Pancreas (tissue), 10 donors: ENCODE data around the gene OTULIN. TPM values are rescaled to one million over a fixed set of nuclear protein-coding genes. Genes with fewer than 3 reads are reported as not detected.

Experiments used
- ATAC-seq, 4 donors: fragments of 200-7000 bp; cut with Tn5 transposase; one replicate each; pipeline versions ENCODE4 v1.8.0 to v1.9.1; 2020; ENCODE audit warnings: mild to moderate bottlenecking in 4 of 4, moderate library complexity in 4 of 4
- DNase-seq, 6 donors: peaks; one replicate each; pipeline ENCODE4 v3.0.0-alpha.2; 2020
- FAIRE-seq: peaks from 2 replicates; lab custom pipeline; 2012; peaks lifted over from hg19 to GRCh38; lab: Jason Lieb, UNC
- H3K27ac ChIP-seq, 4 donors: fragments of 200-600 bp; sonication (generic); 1 replicate in 3 of 4; 2 replicates in 1 of 4; pipeline versions ENCODE4 v1.5.0 to v1.8.0; 2020
- H3K27me3 ChIP-seq, 4 donors: fragments of 200-600 bp; one replicate each; pipeline ENCODE4 v1.8.0; 2021
- H3K36me3 ChIP-seq, 3 donors: fragments of 200-600 bp; sonication (generic) in 1 of 3; one replicate each; pipeline versions ENCODE4 v1.5.0 to v1.8.0; 2020 to 2021
- H3K4me1 ChIP-seq, 3 donors: fragments of 200-600 bp; one replicate each; pipeline ENCODE4 v1.8.0; 2021
- H3K4me3 ChIP-seq, 4 donors: fragments of 200-600 bp; sonication (generic) in 2 of 4; one replicate each; pipeline versions ENCODE4 v1.5.0 to v1.8.0; 2020 to 2021
- H3K9me3 ChIP-seq, 4 donors: fragments of 200-600 bp; one replicate each; pipeline ENCODE4 v1.8.0; 2021
- WGBS, 2 donors: extraction: QIAGEN DNeasy Blood & Tissue Kit; methylation state at CpG; one replicate each; pipeline ENCODE4 v1.1.7; 2013; 5-methylcytosine and 5-hydroxymethylcytosine counted together
- intact Hi-C, 3 donors: fragments of 100-400 bp; cut with DNase I; formaldehyde crosslinking; loops; one replicate each; pipeline versions ENCODE4 v1.11.1 to v1.14.2; 2022
- polyA plus RNA-seq, 2 donors: library from polyadenylated mRNA; stranded (reverse); fragments of 200-250 nt; gene quantifications; one replicate each; pipeline ENCODE4 v1.2.3, GENCODE V29; 2013
- total RNA-seq, 6 donors: library from RNA; stranded (reverse); fragmentation: NEBNext Ultra II Directional in 4 of 6; extraction: Animal tissue kit (Norgen Biotek cat#: 25700) in 4 of 6; gene quantifications; one replicate each; pipeline versions ENCODE4 v1.2.1 to v1.2.4, GENCODE V29; 2021 to 2023
- TF ChIP-seq, protein P1 (sequence below), 4 donors: fragments of 200-600 bp; sonication (generic) in 3 of 4; IDR thresholded peaks; one replicate each; pipeline versions ENCODE4 v1.5.0 to v1.8.0; 2021; ENCODE audit warnings: antibody characterized with exemption in 4 of 4
- donor health status: healthy with polysubstance abuse.
- donor health status: DM: no; HTN: no; CAD: no; lungs with moderate emphysema.
- donor health status: DM: no; HTN: no; CAD: no.
- donor health status: control.
- donor health status: control.
- donor health status: Bipolar disorder and iron deficiency.
- donor health status: DM: yes; HTN: yes; CAD: no.
- donor health status: DM: no; HTN: no; CAD: no.
- donor health status: DM: no; HTN: no; CAD: no.
- donor health status: DM: yes; HTN: yes; CAD: no.

The OTULIN gene
- total and polyA plus RNA-seq, 8 donors: 4.7 to 21.6 (median 11.5) TPM

GRCh38 chr5:14730881-14731280, 66.4 kb downstream of the OTULIN start:
- peak in 1 of 6 donors; percentile 67 for DNase-seq
- H3K36me3 ChIP-seq: no peaks in the 10 kb centered on the region

GRCh38 chr5:14732991-14733390, 68.5 kb downstream of the OTULIN start:
- intact Hi-C loops: loop anchor here in 1 of 3 donors (10.0 kb wide), 1 partner anchor 282 kb away; no protein-coding TSS in a partner anchor
- no peak overlapping the region for H3K4me3 ChIP-seq
- no peaks in the 10 kb centered on the region for H3K27me3 ChIP-seq
- no peak overlapping the region for H3K27ac ChIP-seq
- TF ChIP-seq, protein P1, sequence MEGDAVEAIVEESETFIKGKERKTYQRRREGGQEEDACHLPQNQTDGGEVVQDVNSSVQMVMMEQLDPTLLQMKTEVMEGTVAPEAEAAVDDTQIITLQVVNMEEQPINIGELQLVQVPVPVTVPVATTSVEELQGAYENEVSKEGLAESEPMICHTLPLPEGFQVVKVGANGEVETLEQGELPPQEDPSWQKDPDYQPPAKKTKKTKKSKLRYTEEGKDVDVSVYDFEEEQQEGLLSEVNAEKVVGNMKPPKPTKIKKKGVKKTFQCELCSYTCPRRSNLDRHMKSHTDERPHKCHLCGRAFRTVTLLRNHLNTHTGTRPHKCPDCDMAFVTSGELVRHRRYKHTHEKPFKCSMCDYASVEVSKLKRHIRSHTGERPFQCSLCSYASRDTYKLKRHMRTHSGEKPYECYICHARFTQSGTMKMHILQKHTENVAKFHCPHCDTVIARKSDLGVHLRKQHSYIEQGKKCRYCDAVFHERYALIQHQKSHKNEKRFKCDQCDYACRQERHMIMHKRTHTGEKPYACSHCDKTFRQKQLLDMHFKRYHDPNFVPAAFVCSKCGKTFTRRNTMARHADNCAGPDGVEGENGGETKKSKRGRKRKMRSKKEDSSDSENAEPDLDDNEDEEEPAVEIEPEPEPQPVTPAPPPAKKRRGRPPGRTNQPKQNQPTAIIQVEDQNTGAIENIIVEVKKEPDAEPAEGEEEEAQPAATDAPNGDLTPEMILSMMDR (IDR thresholded peaks at IDR 0.05): no peak
- no peaks in the 10 kb centered on the region for H3K4me1 ChIP-seq
- H3K9me3 ChIP-seq: no peaks in the 10 kb centered on the region
- no peaks in the 10 kb centered on the region for H3K36me3 ChIP-seq
- ATAC-seq (no peak), FAIRE-seq (no peak), DNase-seq (no peak)
- 91 to 93% methylated on average over 6 of the region's 6 CpGs for WGBS, 2 donors

More at GRCh38 chr5:14730881-14731280, 66.4 kb downstream of the OTULIN start:
- no peak for FAIRE-seq
- Histone ChIP-seq H3K9me3 (no peaks in the 10 kb centered on the region), H3K27me3 (no peaks in the 10 kb centered on the region), H3K4me3 (no peak overlapping the region), H3K4me1 (no peaks in the 10 kb centered on the region), H3K27ac (no peak overlapping the region)
- TF ChIP-seq, protein P1 (IDR thresholded peaks at IDR 0.05): no peak
- WGBS, 2 donors: 69 to 73% methylated on average over 15 of the region's 15 CpGs
- no peak for ATAC-seq
- intact Hi-C loops: loop anchor here in 1 of 3 donors (10.0 kb wide), 1 partner anchor 284 kb away; no protein-coding TSS in a partner anchor

DNA sequence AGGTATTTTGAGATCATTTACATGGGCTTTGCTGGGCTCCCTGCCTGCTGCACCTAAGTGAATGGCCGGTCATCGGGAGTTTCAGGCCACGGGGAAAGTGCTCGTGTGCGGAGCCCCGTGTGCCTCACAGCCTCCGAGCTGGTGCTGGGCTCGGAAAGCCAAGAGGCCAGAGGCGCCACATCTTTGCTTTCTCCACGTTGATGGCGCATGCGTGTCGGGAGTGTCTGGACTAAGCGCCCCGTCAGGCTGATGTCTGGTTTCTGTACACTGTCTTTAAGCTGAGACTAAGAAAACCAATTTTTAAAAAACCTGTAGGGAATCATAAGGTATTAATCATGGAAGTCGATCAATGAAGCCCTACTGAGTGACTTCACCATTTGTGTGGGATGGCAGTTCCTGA, 69.1 kb downstream of the OTULIN start:
- no peak for ATAC-seq
- Histone ChIP-seq H3K4me1 (no peaks in the 10 kb centered on the region), H3K4me3 (no peak overlapping the region), H3K27me3 (no peaks in the 10 kb centered on the region), H3K36me3 (no peaks in the 10 kb centered on the region), H3K27ac (no peak overlapping the region), H3K9me3 (no peaks in the 10 kb centered on the region)
- intact Hi-C loops: loop anchor here in 1 of 3 donors (10.0 kb wide), 1 partner anchor 281 kb away; no protein-coding TSS in a partner anchor
- FAIRE-seq: no peak
- TF ChIP-seq, protein P1 (IDR thresholded peaks at IDR 0.05): no peak
- DNase-seq: no peak
- WGBS, 2 donors: 95% methylated on average over 16 of the region's 16 CpGs

DNA sequence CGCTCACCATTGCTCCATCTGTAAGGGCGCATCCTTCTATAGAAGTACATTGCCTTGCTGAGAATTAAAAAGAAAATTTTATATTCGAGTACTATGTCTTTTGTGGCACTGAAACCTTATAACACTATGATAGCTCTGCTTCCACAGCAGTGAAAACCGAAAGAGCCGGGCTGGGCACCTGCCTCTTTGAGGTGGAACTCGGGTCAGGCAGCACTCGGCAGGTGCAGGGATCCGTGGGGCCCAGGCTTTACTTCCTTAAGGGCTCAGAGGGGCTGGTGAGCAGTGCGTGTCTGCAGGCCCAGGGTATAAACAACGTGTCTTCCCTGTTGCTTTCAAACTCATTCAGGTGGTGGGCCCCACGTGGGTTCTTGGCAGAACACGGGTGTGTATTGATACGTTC, 69.9 kb downstream of the OTULIN start:
- no peaks in the 10 kb centered on the region for H3K9me3 ChIP-seq
- ATAC-seq (no peak), FAIRE-seq (no peak), DNase-seq (no peak)
- H3K27me3 ChIP-seq: no peaks in the 10 kb centered on the region
- WGBS, 2 donors: 90 to 91% methylated on average over 13 of the region's 13 CpGs
- TF ChIP-seq, protein P1 (IDR thresholded peaks at IDR 0.05): no peak
- intact Hi-C loops: loop anchor here in 1 of 3 donors (10.0 kb wide), 1 partner anchor 280 kb away; no protein-coding TSS in a partner anchor
- no peaks in the 10 kb centered on the region for H3K36me3 ChIP-seq
- no peak overlapping the region for H3K27ac ChIP-seq
- no peaks in the 10 kb centered on the region for H3K4me1 ChIP-seq
- H3K4me3 ChIP-seq: no peak overlapping the region

GRCh38 chr5:14735944-14736343, 71.4 kb downstream of the OTULIN start:
- DNase-seq: peak in 1 of 6 donors; percentile 41
- FAIRE-seq: no peak
- TF ChIP-seq, protein P1 (IDR thresholded peaks at IDR 0.05): no peak
- WGBS, 2 donors: 50 to 56% methylated on average over 4 of the region's 4 CpGs
- Histone ChIP-seq H3K27ac (no peak overlapping the region), H3K27me3 (no peaks in the 10 kb centered on the region), H3K4me3 (no peak overlapping the region), H3K4me1 (no peaks in the 10 kb centered on the region), H3K9me3 (no peaks in the 10 kb centered on the region), H3K36me3 (no peaks in the 10 kb centered on the region)
- peak; percentile 67 to 69 (median 68) for ATAC-seq
- intact Hi-C loops: loop anchor here in 1 of 3 donors (10.0 kb wide), 1 partner anchor 279 kb away; no protein-coding TSS in a partner anchor
